ENCODE data around the gene COX14. TPM values are rescaled to one million over a fixed set of nuclear protein-coding genes. Genes with fewer than 3 reads are reported as not detected.
A peak's percentile ranks its signal among the peaks of the same experiment; 100 is the strongest.

Gene COX14
- total and polyA plus RNA-seq, 10 of the 15 experiments (the other 5 are each of a cell fraction or from before 2014, with no cell fraction given) = 44.6 to 361 (median 120) TPM

DNA sequence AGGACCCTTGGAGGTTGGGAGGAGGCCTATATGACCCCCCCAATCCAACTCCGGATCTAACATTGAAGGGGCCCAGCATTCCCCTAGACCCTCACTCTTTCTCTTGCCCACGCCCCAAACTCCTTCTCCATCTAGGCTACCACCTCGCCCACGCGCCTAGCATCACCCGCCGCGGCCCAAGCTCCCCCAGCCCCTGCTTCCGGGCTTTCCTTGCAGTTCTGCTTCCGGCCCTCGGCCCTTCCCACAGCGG lies 54.7 kb downstream of the COX14 start (continued):
- TF ChIP-seq, protein P1, sequence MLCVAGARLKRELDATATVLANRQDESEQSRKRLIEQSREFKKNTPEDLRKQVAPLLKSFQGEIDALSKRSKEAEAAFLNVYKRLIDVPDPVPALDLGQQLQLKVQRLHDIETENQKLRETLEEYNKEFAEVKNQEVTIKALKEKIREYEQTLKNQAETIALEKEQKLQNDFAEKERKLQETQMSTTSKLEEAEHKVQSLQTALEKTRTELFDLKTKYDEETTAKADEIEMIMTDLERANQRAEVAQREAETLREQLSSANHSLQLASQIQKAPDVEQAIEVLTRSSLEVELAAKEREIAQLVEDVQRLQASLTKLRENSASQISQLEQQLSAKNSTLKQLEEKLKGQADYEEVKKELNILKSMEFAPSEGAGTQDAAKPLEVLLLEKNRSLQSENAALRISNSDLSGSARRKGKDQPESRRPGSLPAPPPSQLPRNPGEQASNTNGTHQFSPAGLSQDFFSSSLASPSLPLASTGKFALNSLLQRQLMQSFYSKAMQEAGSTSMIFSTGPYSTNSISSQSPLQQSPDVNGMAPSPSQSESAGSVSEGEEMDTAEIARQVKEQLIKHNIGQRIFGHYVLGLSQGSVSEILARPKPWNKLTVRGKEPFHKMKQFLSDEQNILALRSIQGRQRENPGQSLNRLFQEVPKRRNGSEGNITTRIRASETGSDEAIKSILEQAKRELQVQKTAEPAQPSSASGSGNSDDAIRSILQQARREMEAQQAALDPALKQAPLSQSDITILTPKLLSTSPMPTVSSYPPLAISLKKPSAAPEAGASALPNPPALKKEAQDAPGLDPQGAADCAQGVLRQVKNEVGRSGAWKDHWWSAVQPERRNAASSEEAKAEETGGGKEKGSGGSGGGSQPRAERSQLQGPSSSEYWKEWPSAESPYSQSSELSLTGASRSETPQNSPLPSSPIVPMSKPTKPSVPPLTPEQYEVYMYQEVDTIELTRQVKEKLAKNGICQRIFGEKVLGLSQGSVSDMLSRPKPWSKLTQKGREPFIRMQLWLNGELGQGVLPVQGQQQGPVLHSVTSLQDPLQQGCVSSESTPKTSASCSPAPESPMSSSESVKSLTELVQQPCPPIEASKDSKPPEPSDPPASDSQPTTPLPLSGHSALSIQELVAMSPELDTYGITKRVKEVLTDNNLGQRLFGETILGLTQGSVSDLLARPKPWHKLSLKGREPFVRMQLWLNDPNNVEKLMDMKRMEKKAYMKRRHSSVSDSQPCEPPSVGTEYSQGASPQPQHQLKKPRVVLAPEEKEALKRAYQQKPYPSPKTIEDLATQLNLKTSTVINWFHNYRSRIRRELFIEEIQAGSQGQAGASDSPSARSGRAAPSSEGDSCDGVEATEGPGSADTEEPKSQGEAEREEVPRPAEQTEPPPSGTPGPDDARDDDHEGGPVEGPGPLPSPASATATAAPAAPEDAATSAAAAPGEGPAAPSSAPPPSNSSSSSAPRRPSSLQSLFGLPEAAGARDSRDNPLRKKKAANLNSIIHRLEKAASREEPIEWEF (IDR thresholded peaks at IDR 0.05; ENCODE audit: insufficient replicate concordance, low read depth, low read length) = no peak
- no peak for TF ChIP-seq HDAC2 (IDR thresholded peaks at IDR 0.05)
- TF ChIP-seq, protein P2, sequence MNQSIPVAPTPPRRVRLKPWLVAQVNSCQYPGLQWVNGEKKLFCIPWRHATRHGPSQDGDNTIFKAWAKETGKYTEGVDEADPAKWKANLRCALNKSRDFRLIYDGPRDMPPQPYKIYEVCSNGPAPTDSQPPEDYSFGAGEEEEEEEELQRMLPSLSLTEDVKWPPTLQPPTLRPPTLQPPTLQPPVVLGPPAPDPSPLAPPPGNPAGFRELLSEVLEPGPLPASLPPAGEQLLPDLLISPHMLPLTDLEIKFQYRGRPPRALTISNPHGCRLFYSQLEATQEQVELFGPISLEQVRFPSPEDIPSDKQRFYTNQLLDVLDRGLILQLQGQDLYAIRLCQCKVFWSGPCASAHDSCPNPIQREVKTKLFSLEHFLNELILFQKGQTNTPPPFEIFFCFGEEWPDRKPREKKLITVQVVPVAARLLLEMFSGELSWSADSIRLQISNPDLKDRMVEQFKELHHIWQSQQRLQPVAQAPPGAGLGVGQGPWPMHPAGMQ (IDR thresholded peaks at IDR 0.05; ENCODE audit: borderline replicate concordance) = no peak
- TF ChIP-seq IRF4 (IDR thresholded peaks at IDR 0.05; ENCODE audit: low read depth, low read length) = no peak
- TF ChIP-seq, protein P3, sequence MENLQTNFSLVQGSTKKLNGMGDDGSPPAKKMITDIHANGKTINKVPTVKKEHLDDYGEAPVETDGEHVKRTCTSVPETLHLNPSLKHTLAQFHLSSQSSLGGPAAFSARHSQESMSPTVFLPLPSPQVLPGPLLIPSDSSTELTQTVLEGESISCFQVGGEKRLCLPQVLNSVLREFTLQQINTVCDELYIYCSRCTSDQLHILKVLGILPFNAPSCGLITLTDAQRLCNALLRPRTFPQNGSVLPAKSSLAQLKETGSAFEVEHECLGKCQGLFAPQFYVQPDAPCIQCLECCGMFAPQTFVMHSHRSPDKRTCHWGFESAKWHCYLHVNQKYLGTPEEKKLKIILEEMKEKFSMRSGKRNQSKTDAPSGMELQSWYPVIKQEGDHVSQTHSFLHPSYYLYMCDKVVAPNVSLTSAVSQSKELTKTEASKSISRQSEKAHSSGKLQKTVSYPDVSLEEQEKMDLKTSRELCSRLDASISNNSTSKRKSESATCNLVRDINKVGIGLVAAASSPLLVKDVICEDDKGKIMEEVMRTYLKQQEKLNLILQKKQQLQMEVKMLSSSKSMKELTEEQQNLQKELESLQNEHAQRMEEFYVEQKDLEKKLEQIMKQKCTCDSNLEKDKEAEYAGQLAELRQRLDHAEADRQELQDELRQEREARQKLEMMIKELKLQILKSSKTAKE (IDR thresholded peaks at IDR 0.05; ENCODE audit: low read depth, poor library complexity, severe bottlenecking) = peak; percentile 33
